Kasumi-1 (cell line): ENCODE data around the gene TMED1.

Source experiments
- DNase-seq, 2 experiments: peaks; one replicate each; lab custom pipeline; 2025; lab: John Stamatoyannopoulos, UW

TMED1 gene

DNA sequence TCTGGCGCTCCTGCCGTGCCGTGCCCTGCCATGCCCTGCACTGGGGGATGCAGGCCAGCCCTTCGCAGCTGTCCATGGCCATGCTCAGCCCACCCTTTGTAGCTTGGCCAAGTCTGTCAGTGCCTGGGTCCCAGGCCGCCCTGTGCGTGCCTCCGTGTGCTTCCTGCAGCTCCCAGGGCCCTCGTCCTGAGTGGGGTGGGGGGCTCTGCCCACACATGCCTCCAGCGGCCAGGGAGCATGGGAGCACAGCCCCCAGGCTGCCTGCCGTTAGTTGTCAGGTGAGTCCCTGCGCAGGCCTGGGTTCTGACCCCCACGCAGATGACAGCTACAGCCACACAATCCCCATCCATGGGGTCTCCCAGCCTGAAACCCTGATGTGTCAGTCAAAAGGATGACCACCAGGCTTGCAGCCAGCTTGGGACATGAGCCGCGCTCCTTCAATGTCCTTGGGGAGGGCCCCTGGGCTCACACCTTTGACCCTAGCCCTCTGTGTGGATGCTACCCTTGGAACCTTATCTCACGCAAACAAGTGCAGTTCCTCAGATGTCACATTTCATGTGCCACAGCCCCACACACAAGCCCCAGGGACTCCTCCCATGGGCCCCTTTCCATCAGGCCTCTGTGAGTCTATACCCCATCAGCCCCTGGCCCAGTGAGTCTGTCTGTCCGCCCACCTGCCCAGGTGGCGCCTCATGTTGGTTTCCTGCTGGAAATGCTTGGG is 24.5 kb downstream of the TMED1 start:
- no peak for DNase-seq

DNA sequence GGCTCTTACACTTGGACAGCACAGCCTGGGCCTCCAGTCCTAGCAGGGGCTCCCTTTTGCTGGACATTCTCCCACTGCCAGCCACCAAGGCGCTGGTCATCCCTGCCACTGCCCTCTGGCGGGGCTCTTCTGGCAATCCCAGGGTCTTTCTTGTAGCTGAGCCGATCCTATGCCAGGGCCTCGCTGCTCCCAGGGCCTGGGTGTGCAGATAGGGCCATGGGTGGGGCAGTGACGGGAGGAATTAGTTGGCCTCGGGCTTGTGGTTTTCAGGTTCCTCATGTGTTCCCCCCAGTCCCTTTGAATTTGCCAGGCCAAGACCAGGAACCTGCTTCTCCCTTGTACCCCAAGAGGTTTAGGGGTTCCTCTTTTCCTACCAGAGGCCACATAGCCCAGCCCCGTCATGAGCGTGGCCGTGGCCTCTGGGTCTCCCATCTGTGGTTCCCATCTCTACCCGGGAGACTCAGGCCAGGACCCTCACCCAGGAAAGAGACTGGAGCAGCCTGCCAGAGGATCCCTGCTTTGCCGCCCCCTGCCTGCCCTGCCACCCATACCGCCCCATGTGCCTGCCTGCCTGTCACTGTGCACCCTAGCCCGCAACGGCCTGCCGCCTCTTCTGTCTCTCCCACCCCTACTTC is 26.2 kb downstream of the TMED1 start:
- peak; percentile 13 to 32 for DNase-seq

- no peak for DNase-seq
Observed at GRCh38 chr19:10808937-10809649, 26.9 kb downstream of the TMED1 start.

GRCh38 chr19:10805758-10806247 is 30.2 kb downstream of the TMED1 start:
- no peak for DNase-seq

- DNase-seq: no peak
Observed at GRCh38 chr19:10805065-10805757, 30.8 kb downstream of the TMED1 start.

DNA sequence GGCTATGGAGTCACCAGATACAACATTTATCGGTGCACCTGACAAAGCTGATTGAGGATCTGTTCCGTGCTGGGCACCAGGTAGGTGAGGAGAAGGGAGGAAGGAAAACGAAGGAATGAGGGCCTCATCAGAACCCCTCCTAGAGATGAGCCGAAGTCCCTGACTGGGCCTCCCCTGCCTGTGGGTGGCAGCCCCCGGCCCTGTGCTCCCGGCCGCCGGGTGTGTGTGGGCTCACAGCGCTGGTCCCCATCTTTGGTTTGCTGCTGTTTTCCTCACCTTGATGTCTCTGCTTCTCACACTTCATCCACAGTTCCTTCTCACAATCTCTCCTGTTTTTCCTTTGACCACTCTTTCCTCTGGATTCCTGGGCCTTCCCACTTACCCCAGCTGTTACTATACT is 32.8 kb downstream of the TMED1 start:
- no peak for DNase-seq

GRCh38 chr19:10802479-10802878 is 33.5 kb downstream of the TMED1 start:
- DNase-seq: no peak

- no peak for DNase-seq
Observed at GRCh38 chr19:10800488-10800887, 35.5 kb downstream of the TMED1 start.

DNA sequence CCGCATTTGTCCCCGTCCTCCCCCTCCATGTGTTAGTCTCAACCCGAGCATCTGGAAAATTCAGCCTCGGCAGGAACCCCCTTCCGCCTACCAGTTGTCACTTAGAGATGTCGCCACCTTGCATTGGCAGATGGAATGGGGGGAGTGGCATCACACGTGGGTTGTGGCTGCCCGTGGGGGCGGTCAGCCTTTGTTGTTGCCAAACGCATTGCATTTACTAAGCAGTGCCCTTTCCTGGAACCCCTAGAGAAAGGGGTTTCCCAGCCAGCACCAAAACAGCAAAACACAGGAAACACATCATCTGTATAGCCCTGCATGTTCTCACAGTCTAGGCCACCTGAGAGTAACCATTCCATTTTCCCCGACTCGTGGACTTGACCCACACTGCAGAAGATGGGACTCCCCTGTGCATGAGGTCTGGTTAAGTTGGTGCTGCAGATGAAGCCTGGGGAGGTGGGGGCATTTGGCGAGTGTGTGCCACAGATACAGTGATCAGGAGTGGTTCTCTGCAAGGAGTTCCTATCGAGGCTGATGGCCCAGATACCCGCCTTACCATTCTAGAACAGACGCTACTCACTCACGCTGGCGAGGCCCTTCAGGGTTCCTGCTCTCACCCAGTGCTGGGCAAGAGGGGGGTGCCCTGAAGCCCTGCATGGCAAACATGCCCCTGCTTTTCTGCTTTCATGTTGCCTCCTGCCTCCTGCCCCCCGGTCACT is 38.3 kb downstream of the TMED1 start:
- no peak for DNase-seq

- DNase-seq: no peak
Observed at GRCh38 chr19:10797078-10797477, 38.9 kb downstream of the TMED1 start.

DNA sequence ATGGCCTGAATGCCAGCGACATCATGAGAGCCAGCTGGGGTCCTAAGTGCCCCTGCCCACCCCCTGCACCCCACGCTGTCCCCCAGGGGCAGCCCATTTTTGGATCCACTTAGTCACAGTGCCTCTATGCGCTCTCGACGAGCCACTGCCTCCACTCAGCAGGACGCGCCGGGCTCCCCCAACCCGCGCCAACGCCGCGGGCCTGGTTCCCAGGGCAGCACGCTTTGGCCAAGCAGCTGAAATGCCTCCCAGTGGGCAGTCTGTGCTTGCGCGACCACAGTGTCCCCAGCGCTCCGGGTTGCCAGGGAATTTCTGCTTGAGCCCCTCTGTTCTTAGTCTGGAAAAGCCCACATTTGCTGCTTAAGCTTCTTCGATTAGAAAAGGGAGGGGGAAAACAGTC is 39.4 kb downstream of the TMED1 start:
- no peak for DNase-seq

DNA sequence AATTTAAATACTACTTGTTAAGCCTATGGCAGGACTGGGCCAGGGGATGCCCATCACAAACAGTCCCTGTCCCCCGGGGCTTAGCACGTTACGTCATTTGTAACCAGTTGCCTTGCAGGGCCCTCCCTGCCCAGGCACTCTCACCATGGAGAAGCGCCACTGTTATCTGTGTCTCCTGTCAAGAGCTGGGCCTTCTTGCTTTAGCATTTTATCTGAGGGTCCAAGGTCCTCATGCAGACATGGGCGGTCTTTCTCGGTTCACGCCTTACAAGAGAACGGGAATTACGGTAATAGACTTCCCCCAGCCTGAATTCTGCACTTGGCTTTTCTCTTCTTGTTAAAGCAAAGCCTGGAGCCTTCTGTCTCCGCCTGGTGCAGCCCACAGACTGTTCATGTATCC is 46.1 kb downstream of the TMED1 start:
- no peak for DNase-seq

- no peak for DNase-seq
Observed at GRCh38 chr19:10788146-10788545, 47.9 kb downstream of the TMED1 start.

DNA sequence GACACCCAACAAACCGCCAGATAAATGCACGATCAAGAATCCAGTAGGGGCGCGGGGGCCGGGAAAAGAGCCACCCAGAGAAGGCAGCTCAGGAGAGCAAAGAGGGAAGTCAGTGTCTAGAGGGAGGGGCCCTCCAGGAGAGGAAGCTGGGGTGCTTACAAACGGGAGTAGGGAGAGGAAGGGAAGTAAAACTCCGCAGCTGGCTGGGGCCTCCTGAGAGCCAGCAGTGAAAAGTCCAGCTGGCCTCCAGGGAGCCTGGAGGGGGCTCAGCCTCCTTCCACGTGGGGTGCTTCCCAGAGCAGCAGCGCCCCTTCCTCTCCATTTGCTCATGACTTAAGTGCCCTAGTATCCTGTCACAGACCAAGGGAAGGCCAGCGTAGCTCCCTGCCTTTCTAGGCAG is 51.8 kb downstream of the TMED1 start:
- DNase-seq: peak; percentile 91 to 93

DNA sequence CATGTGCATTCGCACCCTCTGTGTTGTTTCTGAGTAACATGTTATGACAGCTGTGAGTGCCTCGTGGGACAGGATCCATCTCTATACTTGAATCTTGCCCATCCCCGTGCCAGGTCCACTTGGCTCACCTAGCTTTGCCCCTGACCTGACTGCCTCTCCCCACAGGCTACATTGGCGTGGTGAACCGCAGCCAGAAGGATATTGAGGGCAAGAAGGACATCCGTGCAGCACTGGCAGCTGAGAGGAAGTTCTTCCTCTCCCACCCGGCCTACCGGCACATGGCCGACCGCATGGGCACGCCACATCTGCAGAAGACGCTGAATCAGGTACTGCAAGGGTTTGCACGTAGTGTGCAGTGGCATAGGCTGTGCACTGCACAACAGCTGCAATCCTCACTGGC is 53.2 kb downstream of the TMED1 start:
- DNase-seq: peak; percentile 60 to 61
